GM21576 (cell line): Measurements from ENCODE around the gene IQSEC1.
A peak's percentile ranks its signal among the peaks of the same experiment; 100 is the strongest.

Experiments
- ATAC-seq: cut with Tn5 transposase; IDR thresholded peaks from one replicate; pipeline ENCODE4 v1.9.1; 2021; ENCODE audit warnings: mild to moderate bottlenecking, moderate library complexity; ENCODE audit not compliant: unreplicated experiment

The IQSEC1 gene

DNA sequence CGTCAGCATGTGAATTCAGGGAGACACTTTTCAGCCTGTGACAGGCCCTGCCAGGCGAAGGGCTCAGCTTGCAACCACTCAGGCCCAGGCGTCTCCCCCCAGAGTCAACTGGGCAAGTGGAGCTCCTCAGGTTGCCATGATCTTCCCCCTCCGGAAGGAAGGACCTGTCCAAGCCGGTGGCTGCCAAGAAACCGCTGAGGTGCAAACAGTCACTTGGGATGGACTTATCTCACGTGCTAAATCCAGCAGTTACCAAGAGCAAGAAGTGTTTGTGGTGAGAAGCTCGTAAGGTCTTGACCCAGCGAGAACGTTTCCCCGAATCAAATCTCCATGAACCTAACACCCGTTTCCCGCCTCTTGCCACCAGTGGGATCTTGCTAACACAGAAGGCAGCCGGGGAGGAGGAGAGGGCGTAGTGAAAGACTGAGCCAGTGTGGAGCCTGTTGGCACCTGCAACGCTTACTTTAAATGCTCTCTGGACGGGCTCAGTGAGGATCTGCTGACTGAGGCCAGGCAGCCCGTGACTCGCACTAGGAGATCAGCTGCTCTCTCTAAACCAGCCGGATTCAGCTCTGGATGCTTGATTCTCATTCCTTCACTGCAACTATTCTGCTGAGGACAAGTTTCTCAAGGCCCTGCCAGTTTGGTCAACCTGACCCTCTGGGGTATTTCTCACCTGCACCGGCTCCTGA is 39.0 kb downstream of the IQSEC1 start:
- ATAC-seq, result no peak

DNA sequence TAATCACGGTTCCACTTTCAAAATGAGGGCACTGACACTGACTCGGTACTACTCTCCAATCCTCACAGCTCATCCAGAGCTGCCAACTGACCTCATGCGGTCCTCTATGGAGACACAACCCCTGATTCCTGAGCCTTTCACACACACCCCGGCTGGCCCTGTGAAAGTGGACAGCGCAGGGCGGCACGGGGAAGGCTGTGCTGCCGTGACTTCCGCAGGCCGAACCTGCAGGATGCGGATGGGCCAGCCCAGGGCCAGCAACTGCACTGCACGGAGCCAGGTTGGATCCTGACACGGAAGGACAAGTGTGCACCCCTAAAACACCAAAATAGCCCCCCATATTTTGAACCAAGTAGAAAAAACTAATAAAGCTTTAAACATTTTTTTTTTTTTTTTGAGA is 41.0 kb downstream of the IQSEC1 start:
- no peak for ATAC-seq

DNA sequence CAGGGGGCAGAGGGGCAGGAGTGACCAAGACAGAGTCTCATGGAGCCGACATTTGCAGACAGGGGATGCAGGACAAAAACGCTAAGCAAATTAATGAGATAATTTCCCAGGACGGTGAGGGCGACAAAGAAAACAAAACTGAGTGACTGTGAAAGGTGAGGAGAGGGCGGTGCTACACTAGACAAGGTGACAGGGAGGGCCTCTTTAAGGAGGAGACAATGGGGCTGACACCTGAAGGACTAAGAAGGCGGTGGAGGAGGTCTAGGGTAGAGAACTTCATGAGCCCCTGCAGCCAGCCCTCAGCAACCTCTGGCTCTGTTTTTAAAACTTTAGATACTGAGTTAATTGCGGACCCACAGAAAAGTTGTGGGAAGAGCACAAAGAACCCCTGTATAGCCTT is 41.6 kb downstream of the IQSEC1 start:
- no peak for ATAC-seq

DNA sequence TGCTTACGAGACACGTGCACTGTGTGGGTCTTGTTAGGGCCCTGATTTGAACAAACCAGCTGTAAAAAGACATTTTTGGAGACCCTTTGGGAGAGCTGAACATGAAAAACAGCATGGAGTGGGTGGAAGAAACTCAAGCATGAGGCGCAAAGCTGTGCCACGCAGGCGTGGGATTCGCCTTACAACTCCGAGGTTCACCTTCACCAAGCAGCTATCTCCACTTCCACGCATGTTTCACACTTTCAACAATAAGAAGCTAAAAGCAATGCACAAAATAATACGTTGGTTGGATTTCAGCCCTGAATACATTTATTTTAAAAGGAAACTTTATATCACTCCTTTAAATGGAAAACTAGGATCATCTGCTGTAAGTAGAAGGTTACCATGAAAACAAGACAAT is 42.5 kb downstream of the IQSEC1 start:
- no peak for ATAC-seq

DNA sequence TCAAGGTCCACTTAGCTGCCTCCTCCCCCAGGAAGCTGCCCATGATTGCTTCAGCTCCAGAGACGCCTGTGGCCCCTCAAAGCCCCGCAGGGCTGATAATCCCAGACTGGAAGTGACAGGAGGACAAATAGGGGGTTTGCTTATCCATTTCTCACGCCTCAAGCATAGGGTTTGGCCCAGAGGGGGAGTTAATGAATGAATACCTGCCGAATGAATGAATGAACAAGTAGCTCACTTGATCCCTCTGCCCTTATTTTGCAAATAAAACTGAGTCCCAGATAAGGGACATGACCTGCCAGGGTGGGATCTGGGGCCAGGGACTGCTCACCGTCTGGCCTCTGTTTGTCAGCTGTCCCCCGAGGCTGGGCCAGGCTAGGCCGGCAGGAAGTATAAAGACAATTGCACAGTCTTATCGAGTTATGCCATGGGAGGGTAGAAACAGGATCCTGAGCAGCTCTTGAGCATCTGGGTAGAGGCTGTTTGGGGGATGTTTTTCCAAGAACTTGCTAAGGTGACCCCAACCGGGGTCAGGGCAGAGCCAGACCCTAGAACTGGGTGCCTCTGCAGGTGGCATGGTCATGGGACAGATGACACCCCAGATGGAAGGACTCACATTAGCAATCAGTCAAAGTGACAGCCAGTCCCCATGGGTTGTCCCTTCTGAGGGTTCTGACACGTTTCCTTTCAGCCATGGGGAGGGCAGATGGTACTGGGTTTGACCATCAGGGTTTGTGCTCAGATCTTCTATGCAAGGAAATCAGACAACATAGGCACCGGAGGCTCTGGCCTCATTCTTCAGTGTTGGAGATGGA is 45.0 kb downstream of the IQSEC1 start:
- ATAC-seq, result no peak

DNA sequence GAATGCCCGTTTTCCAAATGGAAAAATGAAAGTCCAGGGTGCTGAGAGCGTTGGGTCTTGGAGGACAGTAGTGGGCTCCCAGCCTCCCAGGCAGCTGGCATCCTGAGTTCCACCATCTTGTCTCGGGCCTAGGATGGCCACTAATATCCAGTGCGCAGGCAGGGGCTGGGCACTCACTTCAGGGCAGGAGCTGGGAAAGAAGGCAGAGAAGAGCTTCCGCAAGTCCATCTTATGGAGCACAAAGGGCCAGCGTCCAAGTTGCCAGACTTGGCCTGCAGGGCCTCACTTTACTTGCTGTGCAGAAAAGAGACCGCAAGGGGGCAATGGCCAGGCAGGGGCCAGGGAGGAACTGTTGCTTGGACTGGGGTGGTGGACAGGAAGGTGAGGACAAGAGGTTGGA is 46.1 kb downstream of the IQSEC1 start:
- ATAC-seq, result no peak

DNA sequence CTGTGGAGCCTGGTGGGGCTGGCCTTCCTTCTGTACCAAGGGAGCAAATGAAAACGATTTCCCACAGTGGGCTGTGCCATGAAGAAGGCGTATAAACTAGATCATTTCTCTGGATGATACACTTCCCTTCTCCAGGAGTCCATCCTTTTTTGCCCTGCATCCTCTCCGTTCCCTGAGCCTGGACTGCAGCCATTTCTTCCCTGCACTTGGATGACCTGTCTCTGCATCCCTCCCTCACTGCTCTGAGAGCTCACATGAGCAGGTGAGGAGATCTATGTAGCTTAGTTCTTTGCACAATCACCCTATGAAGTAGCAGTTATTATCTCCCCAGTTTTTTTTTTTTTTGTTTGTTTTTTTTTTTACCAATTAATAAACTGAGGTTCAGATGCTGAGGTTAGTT is 46.7 kb downstream of the IQSEC1 start:
- no peak for ATAC-seq

DNA sequence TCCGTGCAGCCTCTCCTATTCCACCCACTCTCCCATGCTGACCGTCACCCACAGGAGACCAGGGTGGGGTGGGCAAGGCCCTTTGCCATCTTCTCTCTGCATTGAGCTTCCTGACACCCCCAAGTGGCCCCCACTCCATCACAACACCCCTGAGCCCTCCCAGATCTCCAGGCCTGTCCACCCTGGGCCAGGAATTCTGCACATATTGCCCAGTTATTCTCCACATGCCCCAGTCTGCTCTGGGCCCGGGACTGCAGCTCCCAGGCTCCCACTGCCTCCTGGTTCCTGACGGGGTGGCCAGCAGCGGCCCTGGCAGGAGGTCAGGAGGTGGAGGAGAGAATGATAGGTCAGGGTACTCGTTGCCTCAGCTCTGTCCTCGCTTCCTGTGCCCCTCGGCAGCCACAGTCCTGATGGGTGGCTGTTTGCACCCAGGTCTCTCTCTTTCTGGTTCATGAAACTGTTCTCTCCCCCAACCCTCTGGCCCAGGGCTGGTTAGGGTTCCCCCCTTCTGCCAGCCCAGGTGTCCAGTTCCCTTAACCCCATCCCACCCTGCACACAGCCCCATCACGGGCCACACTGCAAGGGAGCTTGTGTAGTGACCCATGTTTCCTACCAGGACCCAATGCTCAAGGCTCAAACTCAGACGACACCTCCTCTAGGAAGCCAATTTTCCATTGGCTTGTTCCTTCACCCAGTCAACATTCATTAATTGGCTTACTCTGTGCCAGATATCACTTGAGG is 47.3 kb downstream of the IQSEC1 start:
- ATAC-seq, result no peak

DNA sequence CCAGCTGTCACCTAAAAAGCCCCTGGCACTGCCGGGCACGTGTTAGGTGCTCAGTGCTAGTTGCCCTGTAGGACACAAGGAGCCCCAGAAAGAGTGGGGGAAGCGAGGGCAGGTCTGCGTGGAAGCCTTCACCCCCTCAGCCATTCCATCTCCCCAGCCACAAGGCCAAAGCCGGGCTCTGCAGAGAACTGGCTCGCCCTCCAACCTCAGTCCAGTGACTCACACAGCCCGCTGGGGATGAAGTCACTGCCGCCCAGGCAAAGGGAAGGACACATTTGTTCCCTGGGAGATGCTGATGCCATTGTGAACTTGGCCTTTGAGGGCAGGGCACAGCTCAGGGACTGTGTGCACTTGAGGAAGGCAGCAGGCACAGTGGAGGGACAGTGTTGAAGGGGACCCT is 48.1 kb downstream of the IQSEC1 start:
- no peak for ATAC-seq

DNA sequence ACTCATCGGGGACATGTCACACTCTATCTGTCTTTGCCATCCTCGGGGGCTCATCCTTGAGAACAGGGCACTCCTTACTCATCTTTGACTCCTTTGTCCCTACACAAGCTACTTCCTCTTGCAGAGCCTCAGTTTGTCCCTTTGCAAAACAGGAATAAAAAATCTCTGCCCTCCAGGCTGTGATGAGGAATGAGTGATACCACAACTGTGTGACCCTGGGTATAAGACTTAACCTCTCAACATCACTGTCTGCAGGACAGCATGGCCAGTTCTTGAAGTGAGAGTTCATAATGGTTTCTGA is 48.5 kb downstream of the IQSEC1 start:
- no peak for ATAC-seq

DNA sequence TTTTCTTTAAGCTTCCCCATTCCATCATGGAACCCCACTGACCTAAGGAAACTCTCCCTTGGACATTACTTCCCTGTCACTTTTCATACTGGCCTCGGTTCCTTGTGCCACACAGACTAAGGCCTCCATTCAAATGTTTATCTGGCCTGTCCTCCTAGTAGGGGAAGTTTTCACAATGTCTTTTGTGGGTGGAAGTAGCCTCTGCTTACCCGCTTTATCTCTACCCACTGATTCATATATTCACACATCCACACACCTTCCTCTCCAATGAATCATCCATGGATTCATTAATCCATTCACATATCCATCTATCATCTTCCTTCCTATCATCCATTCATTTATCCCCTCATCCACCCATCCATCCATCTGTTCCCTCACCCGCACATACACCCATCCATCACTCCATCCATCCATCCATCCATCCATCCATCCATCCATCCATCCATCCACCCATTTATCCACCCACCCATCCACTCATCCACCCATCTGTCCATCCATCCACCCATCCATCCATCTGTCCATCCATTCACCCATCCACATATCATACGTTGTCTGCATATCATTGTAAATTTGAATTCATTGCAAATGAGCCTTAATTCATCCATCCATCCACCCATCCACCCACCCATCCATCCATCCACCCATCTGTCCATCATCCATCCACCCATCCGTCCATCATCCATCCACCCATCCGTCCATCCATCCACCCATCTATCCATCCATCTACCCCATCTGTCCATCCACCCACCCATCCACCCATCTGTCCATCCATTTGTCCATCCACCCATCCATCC is 49.1 kb downstream of the IQSEC1 start:
- no peak for ATAC-seq

DNA sequence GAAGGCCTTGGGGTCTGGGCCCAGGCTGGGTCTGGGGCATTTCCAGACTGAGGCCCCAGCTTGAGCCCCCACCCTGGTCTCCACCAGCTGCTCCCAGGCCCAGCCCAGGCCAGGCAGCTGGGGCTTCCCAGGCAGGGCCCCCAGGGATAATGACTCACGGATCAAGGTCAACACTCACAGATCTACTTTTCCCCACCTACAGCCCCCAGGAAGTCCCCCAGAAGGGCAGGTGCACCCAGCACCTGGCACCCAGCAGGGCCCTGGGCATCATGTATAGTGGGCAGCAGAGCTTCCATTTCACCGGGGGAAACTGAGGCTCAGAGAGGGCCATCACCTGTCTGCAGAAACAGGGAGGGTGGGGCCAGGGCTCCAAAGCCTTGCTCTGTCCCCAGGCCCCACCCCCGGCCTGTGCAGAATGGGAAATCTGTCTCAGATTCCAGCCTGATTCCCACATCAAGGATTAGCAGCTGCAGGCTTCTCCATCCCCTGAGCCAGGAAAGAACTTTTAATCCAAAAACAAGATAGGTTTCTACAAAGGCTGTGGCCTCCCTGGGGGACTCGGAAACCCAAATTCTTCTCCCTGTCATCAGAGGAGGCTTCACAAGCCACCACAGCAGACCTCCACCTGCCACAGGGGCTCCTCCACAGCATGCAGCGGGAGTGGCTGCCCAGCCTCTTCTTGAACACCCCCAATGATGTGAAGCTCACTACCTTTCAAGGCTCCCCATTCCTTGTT is 49.8 kb downstream of the IQSEC1 start:
- peak; percentile 1 for ATAC-seq

DNA sequence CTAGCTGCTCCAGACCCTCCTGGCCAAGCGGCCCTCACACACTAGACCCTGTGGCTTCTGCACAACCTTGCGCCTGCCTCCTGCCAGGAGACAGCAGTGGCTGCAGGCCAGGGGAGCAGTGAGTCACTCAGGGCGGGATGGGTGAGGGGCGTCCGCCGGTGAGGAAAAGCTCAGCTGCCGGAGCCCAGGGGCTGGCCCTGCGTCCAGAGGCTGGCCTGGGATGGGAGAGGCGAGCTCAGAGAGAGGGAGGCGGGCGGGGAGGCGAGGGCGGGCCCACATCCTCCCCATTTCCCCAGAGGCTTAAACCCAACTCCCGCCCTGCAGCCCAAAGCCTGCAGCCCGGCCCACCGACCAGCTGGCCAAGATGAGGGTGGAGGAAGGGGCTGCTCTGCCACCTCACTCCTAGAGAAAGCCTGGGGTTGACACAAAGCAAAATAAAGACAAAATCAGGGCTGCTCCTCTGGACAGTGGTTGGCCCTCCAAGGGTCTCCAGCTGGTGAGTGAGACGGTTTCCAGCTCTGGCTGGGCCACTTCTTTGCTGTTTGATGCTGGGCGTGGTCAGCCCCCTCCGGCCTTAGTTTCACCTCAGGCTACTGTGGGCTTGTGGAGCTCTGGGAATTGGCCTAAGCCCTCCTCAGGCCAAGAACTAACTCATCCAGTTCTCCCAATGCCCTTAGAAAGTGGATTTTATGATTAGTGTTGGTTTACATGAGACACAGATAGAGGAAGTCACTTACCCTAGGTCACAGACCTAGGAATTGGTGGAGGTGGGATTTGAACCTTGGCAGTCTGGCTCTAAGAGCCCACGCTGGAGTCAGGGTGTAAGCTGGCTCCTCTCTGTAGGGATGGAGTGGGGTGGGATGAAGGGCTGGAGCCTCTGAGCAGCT is 50.6 kb downstream of the IQSEC1 start:
- ATAC-seq, result peak; percentile 42

DNA sequence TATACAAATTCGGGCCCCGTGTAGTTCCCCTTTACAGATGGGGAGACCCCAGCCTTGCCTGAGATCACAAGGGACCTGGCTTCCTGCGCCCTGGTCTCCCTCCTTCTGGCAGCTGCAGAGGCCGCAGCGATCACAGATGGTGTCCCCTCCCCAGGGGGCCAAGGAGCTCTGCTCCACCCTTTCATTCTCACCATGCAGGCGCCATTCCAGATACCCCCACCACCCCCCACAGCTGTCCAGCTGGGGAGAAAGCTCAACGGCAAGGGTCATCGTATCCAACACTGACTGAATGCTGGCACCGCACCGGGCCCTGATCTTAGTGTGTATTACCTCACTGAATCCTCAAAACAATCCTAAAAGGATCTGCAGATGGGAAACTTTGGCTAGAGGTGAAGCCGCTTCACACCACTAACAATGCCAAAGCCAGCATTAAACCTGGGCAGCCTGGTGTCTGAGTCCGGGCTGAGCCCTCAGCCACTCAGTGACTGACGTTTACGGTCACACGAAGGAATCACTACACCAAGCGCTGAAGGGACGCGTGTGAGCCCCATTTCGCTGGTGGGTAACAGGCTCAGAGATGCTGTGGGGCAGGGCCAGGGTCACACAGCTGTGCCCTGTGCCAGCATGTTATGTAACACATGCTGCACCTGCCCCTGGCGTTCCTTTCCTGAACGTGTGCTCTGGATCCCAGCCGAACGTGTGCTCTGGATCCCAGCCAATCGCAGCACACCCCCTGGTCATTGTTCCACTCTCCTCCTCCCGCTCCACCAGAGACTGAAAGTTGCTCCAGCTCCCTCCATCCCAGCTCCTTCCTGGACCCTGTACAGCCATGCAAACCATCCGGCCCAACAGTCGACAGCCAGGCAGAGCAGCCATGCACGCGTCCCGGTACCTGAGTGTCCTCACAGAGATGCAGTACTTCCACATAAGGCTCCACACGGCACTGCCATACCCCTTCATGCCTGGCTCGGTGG is 51.8 kb downstream of the IQSEC1 start:
- peak; percentile 25 for ATAC-seq

DNA sequence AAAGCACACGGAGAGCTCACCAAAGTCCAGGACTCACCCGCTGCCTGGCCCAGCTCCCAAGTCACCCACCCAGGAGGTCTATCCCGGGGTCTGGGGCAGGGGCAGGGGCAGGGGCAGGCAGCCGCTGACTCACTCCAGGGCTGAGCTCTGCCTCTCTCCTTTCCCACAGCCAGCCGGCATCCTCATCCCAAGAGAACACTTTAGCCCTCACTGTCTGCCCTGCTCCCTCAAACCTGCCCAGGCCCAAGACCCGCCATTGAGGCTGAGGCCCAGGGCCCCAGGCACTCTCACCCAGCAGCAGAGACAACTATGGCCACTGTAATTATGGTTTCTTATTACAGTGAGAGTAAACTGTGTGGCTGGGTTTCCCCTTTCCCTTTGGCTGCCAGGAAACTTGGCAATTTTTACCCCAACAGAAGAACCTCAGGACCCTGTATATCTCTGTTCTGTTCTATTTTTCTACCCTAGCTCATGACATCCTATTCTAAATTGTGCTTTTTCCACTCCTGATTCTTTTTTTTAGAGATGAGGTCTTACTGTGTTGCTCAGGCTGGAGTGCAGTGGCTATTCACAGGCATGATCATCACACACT is 53.0 kb downstream of the IQSEC1 start:
- no peak for ATAC-seq

DNA sequence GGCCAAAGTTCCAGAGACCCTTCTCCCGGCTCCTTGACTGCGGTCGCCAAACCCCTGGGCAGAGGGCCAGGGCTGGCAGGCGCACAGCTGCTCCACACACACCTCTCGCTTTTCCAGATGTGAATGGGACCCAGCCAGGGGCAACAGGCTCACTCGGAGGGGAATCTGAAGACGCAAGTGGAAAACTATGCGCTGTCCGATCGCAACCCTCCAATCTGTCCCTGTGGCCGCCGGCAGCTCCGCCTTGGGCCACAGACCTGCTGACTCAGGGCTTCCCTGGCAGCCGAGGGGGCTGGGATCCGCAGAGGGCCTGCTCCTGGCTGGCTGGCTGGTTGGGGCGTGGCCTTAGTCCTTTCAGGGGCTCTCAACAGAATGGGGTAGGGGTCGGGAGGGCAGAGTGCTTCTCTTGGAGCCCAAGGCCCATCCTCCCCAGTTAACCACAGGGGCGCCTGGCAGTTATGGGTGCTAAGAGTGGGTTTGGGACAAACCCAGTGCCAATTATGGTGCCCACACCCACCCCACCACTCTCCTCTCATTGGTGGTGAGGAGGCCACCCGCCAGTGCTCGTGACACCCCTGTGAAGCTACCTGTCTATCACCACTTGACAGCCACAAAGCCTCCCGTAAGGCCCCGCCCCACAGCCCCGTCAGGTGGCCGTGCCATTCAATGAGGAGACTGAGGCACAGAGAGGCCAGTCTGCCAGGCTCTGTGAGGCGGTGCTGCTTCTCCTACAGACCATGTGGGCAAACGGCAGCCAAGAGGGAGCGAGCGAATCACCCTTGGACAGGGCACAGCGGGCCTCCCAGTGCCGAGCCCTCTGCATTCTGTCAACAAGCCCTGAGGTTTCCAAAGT is 53.8 kb downstream of the IQSEC1 start:
- no peak for ATAC-seq
